GM13976 (cell line): ENCODE measurements around the gene FUT7.
A peak's percentile ranks its signal among the peaks of the same experiment; 100 is the strongest.

Source experiments
- DNase-seq: peaks from one replicate; pipeline ENCODE4 v3.0.0; 2012; ENCODE audit warnings: low spot score
- CTCF ChIP-seq: IDR thresholded peaks from 2 replicates; pipeline ENCODE4 v1.5.1; 2012; ENCODE audit warnings: borderline replicate concordance, mild to moderate bottlenecking; ENCODE audit not compliant: insufficient read depth; ENCODE audit errors: extremely low read depth, missing control alignments, control extremely low read depth
- in situ Hi-C: fragments of 300-500 bp; cut with MboI; formaldehyde crosslinking; loops from one replicate; pipeline ENCODE4 v1.12.0; 2022; ENCODE audit warnings: low sequenced_read_pairs, mixed read lengths, inconsistent platforms; ENCODE audit not compliant: unreplicated experiment

The FUT7 gene

GRCh38 chr9:137021979-137022661, 9.8 kb downstream of the FUT7 start:
- TF ChIP-seq CTCF: no peak
- DNase-seq: peak; percentile 77
- in situ Hi-C loops: no loop called here

GRCh38 chr9:137021568-137021978, 10.3 kb downstream of the FUT7 start:
- no peak for DNase-seq
- in situ Hi-C loops: no loop called here

GRCh38 chr9:137020771-137021567, 10.9 kb downstream of the FUT7 start:
- TF ChIP-seq CTCF: no peak
- in situ Hi-C loops: no loop called here
- no peak for DNase-seq

More at GRCh38 chr9:137021568-137021978, 10.3 kb downstream of the FUT7 start:
- TF ChIP-seq CTCF: no peak

GRCh38 chr9:137019891-137020683, 11.8 kb downstream of the FUT7 start:
- no peak for DNase-seq
- in situ Hi-C loops: no loop called here
- no peak for TF ChIP-seq CTCF

GRCh38 chr9:137018761-137019559, 12.9 kb downstream of the FUT7 start:
- in situ Hi-C loops: no loop called here
- no peak for DNase-seq
- TF ChIP-seq CTCF: no peak
